ENCODE data around the gene KRT85. TPM values are rescaled to one million over a fixed set of nuclear protein-coding genes. Genes with fewer than 3 reads are reported as not detected.

Gene KRT85
- total and polyA plus RNA-seq, 2 donors from 2014 or later: 0.58 TPM; not detected in 1

DNA sequence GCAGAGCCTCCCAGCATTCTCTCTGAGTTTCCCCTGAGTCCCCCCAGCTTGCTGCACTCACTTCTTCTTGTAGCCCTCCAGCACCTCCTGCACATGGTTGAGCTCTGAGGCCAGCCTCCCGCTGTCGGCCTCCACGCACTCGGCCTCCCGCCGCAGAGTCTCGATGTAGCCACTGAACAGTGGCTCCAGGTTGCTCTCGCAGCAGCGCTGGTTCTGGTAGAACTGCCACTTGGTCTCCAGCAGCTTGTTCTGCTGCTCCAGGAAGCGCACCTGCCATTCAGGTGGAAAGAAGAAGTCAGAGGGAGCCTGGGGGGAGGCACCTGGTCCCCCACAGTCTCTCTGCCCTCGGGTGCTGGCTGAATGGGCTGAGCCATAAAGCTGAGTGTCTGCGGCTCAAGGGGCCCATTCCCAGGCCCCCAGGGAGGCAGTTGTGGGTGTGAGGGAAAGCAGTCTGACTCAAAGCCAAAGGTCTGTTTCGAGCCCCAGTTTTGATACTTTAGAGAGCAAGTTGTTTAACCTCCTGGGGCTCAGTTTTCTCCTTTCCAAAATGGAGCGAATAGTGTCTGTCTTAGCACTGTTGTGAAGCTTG lies 2.3 kb downstream of the KRT85 start:
- Histone ChIP-seq H3K27me3 (ENCODE audit: control insufficient read depth, insufficient read depth, low read length) (no peaks in the 10 kb centered on the region), H3K27ac (ENCODE audit: low read depth in 2 of 2, low read length in 2 of 2) (no peak overlapping the region), H3K4me1 (ENCODE audit: control insufficient read depth in 2 of 3, insufficient read depth in 2 of 3, low read depth in 1 of 3, low read length in 3 of 3) (peaks cover 0 to 2% (median 0%) of the 10 kb centered on the region in 3 donors), H3K9ac (ENCODE audit: low read length in 3 of 3) (no peak overlapping the region), H3K4me3 (ENCODE audit: low read length in 3 of 3) (no peak overlapping the region), H3K9me3 (ENCODE audit: control insufficient read depth in 2 of 3, insufficient read depth in 1 of 3, low read length in 3 of 3) (no peaks in the 10 kb centered on the region), H3K36me3 (ENCODE audit: control insufficient read depth in 2 of 3, insufficient read depth in 3 of 3, low read length in 3 of 3) (no peaks in the 10 kb centered on the region)
- TF ChIP-seq, protein P1, sequence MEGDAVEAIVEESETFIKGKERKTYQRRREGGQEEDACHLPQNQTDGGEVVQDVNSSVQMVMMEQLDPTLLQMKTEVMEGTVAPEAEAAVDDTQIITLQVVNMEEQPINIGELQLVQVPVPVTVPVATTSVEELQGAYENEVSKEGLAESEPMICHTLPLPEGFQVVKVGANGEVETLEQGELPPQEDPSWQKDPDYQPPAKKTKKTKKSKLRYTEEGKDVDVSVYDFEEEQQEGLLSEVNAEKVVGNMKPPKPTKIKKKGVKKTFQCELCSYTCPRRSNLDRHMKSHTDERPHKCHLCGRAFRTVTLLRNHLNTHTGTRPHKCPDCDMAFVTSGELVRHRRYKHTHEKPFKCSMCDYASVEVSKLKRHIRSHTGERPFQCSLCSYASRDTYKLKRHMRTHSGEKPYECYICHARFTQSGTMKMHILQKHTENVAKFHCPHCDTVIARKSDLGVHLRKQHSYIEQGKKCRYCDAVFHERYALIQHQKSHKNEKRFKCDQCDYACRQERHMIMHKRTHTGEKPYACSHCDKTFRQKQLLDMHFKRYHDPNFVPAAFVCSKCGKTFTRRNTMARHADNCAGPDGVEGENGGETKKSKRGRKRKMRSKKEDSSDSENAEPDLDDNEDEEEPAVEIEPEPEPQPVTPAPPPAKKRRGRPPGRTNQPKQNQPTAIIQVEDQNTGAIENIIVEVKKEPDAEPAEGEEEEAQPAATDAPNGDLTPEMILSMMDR (IDR thresholded peaks at IDR 0.05; ENCODE audit: borderline replicate concordance, extremely low read depth, insufficient read depth): no peak
- FAIRE-seq (no peak), DNase-seq (no peak)
- intact Hi-C loops (cut with DNase I): no loop called here

- DNase-seq: no peak
These were observed 3.2 kb downstream of the KRT85 start for GRCh38 chr12:52364061-52364460.

GRCh38 chr12:52363111-52363679 lies 4.1 kb downstream of the KRT85 start:
- Histone ChIP-seq H3K9ac (ENCODE audit: low read length in 3 of 3) (no peak overlapping the region), H3K4me1 (ENCODE audit: control insufficient read depth in 2 of 3, insufficient read depth in 2 of 3, low read depth in 1 of 3, low read length in 3 of 3) (peaks cover 0 to 2% (median 0%) of the 10 kb centered on the region in 3 donors), H3K9me3 (ENCODE audit: control insufficient read depth in 2 of 3, insufficient read depth in 1 of 3, low read length in 3 of 3) (no peaks in the 10 kb centered on the region), H3K36me3 (ENCODE audit: control insufficient read depth in 2 of 3, insufficient read depth in 3 of 3, low read length in 3 of 3) (no peaks in the 10 kb centered on the region), H3K27me3 (ENCODE audit: control insufficient read depth, insufficient read depth, low read length) (no peaks in the 10 kb centered on the region), H3K27ac (ENCODE audit: low read depth in 2 of 2, low read length in 2 of 2) (no peak overlapping the region), H3K4me3 (ENCODE audit: low read length in 3 of 3) (no peak overlapping the region)
- FAIRE-seq (no peak), DNase-seq (no peak)
- TF ChIP-seq, protein P1 (IDR thresholded peaks at IDR 0.05; ENCODE audit: borderline replicate concordance, extremely low read depth, insufficient read depth): no peak
- intact Hi-C loops (cut with DNase I): no loop called here

More at GRCh38 chr12:52364061-52364460, 3.2 kb downstream of the KRT85 start:
- H3K9me3 ChIP-seq (ENCODE audit: control insufficient read depth in 2 of 3, insufficient read depth in 1 of 3, low read length in 3 of 3): no peaks in the 10 kb centered on the region
- intact Hi-C loops (cut with DNase I): no loop called here
- H3K4me3 ChIP-seq (ENCODE audit: low read length in 3 of 3): no peak overlapping the region
- no peak overlapping the region for H3K9ac ChIP-seq (ENCODE audit: low read length in 3 of 3)
- H3K4me1 ChIP-seq (ENCODE audit: control insufficient read depth in 2 of 3, insufficient read depth in 2 of 3, low read depth in 1 of 3, low read length in 3 of 3): peaks cover 0 to 2% (median 0%) of the 10 kb centered on the region in 3 donors
- no peaks in the 10 kb centered on the region for H3K36me3 ChIP-seq (ENCODE audit: control insufficient read depth in 2 of 3, insufficient read depth in 3 of 3, low read length in 3 of 3)
- FAIRE-seq: no peak
- TF ChIP-seq, protein P1 (IDR thresholded peaks at IDR 0.05; ENCODE audit: borderline replicate concordance, extremely low read depth, insufficient read depth): no peak
- no peaks in the 10 kb centered on the region for H3K27me3 ChIP-seq (ENCODE audit: control insufficient read depth, insufficient read depth, low read length)
- H3K27ac ChIP-seq (ENCODE audit: low read depth in 2 of 2, low read length in 2 of 2): no peak overlapping the region

Data from kidney (tissue), 14 donors.